RPMI7951 (cell line): ENCODE measurements around the gene BABAM2. TPM values are rescaled to one million over a fixed set of nuclear protein-coding genes. Genes with fewer than 3 reads are reported as not detected.

ENCODE experiments used
- DNase-seq: peaks from one replicate; pipeline ENCODE4 v3.0.0-alpha.2; 2012; ENCODE audit warnings: low read depth
- total RNA-seq: library from RNA; depleted of rRNA; stranded (reverse); fragments of >200 nt; shearing (Covaris generic); gene quantifications from 2 replicates; pipeline ENCODE4 v1.2.3, GENCODE V29; 2014

The BABAM2 gene
- total RNA-seq, 1 experiment from 2014 or later, result 54.7 TPM

DNA sequence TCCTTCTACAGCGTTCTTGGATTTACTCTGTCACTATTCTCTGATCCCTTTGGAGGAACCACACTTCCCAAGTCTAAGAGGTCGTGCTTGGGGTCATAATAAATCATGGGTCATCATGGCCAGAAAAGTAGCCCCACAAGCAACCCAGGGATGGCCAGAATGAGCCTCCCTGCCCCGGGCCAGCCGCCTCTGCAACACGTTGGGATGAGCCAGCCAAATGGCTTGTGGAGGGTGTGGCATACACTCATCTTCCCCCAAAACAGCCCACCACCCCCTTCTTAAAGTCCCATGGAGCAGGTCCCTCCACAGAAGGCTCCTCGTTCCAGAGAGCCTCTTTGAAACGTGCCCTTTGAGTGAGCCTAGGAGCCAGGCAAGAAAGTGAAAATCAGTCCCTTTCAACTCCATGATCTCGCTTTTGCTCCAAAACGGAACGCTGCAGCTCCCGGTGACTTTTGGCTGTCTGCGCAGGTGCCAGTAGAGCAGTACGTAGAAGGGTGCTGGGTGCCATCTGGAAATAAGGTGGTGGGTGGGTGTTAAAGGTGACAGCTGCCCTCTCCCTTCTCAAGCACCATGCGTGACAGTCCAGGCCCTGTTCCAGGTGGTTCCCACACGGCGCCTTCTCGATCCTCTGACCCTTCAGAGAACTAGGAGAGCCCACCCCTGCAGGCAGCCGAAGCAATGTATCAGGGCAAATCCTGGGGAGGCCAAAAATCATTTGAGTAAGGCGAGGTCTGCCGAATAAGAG lies 453.6 kb downstream of the BABAM2 start:
- no peak for DNase-seq

DNA sequence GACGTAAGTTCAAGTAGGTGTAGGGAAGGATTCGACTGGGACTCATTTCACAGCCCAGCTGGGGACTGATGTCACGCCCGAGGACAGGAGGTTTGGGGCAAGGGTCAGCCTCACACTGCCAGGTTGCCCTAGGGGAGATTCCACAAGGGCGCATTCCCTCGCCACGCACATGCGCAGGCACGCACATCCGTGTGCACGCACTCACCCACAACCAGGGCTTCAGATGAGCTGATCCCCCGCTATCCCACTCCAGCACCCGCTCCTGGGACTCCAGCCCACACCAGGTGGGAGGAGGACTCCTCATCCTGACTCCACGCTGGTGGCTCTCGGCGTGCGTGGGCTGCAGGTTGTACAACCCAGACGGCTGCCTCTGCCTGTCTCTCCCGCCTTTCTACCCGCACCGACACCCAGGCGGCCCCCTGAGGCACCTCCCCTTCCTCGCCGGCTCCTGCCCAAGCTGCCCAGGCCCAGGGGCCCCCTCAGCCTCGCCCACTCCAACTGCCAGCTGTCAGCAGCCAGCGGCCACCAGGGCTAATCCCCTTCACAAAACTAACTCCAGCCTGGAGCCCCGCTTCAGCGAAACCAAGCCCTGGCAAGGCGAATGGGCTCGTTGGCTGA lies 454.3 kb downstream of the BABAM2 start:
- no peak for DNase-seq

- DNase-seq, result no peak
Observed at GRCh38 chr2:28345619-28346018, 455.1 kb downstream of the BABAM2 start.

GRCh38 chr2:28346587-28346986 lies 456.1 kb downstream of the BABAM2 start:
- peak; percentile 65 for DNase-seq

DNA sequence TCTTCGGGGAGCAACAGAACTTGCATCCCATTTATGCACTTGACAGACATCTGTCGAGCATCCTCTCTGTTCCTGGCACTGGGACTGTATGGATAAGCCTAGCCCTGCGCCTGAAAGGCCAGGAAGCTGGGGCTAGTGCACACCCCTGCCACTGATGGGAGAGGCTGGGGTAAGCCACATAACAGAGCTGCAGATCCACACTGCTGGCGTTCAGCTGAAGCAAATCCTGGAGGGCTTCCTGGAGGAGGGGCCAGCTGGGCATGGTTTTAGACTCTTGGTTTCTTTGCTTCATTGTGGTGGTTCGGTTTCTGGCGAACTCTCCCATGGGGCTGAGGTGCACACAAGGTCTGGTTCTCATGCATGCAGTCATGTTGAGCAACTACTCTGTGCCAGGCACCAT lies 456.7 kb downstream of the BABAM2 start:
- DNase-seq, result no peak

GRCh38 chr2:28347596-28347995 lies 457.1 kb downstream of the BABAM2 start:
- no peak for DNase-seq

GRCh38 chr2:28348149-28348567 lies 457.6 kb downstream of the BABAM2 start:
- no peak for DNase-seq

- DNase-seq, result no peak
Observed at GRCh38 chr2:28348921-28349320, 458.4 kb downstream of the BABAM2 start.

GRCh38 chr2:28349546-28350165 lies 459.1 kb downstream of the BABAM2 start:
- no peak for DNase-seq

- DNase-seq, result no peak
Observed at GRCh38 chr2:28350196-28350595, 459.7 kb downstream of the BABAM2 start.

DNA sequence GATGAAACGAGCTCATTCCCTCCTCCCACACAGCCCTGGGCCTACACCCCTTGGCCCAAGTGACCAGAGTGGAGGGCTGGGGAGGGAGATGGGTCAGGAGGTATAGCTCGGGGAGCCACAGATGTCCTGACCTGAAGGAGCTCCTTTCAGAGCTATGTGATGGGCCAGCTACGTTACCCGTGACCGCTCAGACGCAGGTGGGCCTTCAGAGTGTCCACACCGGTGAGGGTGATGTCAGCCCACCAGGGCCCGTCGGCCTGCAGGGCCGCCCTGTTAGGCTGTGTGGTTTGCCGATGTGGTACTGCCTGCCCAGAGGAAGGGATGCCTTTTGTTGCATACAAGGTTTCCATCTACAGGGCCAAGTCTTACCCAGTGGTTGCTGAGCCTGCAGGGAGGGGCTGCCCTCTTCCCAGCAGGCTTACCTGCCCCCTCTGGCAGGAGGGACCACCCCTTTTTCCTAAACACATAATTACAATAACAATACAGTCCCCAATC lies 460.3 kb downstream of the BABAM2 start:
- no peak for DNase-seq

DNA sequence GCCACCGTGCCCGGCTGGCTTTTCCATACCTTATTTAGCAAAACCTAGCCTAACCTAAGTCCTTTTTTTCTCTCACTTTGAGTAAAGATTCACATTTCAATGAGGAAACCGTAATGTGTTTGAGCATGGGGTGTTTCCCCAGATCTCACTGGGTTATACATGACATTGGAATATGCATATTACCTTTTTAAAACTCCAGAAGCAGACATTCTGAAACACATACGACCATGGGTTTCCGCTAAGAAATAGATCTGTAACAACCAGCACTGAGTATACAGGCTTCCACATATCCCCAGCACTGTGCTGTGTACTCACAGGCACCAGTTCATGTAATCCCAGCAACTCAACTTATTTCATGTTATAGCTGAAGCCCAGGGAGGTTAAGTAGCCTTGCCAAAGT lies 461.1 kb downstream of the BABAM2 start:
- no peak for DNase-seq

DNA sequence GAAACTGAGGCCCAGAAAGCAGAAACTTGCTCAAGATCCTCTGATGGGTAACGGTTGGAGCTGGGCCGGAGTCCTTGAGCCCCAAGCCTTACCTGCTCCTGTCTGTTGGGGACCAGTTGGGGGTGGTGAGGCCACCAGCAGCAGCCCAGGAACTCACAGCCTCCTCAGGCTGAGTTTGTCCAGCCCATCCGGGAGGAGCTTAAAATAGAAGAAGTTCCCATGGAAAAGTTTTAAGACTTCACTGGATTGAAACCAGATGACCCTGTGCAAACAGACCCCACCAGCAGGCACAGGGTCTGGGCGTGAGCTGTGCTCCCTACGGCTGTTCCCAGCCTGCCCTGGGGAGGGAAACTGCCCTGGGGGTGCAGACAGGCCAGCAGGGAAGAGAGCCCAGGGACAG lies 461.6 kb downstream of the BABAM2 start:
- DNase-seq, result peak; percentile 25

DNA sequence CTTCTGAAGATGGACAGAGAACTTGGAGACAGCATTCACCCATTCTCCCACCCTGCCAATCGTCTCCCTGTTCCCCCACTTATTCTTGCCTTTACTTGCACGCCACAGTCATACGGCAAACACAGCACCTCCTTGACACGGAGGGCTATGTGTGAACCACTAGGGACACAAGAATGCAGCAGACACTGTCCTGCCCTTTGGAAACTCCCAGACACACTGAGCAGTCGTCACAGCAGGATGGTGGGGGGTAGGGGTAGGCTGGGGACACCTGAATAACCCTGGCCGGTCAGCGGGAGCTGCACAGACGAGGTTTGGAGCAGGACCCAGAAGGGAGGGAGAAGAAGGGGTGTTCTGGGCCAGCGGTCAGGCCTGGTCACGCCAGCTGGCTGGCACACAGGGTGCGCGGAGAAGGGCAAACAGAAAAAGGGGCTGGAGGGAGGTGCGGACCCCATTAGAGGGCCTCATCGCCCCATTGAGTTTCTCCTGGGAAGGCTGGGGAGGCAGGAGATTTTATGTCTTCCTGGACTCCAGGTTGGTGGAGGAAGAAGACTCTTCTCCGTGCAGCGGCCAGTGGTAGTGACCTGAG lies 462.2 kb downstream of the BABAM2 start:
- DNase-seq, result no peak

DNA sequence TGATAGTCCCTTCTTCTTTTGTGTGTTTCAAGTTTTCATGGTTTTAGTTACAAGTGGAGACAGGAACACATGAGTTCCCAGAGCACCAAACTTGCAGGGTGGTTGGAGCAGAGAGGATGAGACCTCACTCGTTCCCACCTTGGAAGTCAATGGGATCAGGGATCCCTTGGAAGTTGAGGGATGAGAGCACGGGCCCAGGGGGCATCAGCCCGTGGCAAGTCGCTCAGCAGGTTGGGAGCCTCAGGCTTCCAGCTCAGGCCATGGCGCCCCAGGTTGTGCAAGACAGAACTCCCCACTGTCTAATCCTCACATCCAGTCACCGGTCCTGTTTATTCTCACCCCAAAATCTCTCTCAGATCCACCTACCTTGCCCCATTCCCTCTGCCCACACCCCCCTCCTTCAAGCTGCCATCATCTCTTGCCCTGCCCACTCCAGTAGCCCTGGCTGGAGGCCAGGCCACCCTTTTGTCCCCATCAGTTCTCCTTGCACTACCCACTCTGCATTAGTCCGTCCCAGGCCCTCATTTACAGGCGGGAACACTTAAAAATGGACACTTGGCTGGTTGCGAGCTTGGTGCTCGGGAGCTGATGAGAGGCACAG lies 464.5 kb downstream of the BABAM2 start:
- DNase-seq, result no peak

DNA sequence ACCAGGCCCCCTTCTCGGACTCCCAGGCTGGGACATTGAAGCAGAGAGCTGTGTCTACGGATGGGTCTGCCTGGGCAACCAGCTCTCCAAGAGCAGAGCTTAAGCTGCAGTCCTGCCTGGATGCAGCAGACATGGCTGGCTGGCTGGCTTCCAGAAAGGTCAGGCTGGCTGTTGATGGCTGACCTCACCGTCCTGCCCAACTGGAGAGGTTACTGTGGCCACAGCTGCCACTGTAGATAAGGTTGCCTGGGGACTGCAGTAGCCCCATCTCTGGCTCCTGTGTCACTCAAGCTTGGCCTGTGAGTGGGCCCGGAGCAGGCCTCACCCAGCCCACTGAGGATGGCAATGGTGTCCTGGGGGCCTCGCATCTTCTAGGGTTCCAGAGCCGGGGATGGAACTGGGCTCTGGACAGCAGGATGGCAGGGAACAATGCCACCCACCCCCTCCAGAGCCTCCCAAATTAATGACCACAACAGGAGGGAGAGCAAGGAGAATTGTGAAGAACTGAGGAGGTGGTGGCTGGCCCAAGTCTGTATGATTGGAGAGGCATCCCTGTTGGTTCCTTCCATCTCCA lies 465.1 kb downstream of the BABAM2 start:
- peak; percentile 74 for DNase-seq

DNA sequence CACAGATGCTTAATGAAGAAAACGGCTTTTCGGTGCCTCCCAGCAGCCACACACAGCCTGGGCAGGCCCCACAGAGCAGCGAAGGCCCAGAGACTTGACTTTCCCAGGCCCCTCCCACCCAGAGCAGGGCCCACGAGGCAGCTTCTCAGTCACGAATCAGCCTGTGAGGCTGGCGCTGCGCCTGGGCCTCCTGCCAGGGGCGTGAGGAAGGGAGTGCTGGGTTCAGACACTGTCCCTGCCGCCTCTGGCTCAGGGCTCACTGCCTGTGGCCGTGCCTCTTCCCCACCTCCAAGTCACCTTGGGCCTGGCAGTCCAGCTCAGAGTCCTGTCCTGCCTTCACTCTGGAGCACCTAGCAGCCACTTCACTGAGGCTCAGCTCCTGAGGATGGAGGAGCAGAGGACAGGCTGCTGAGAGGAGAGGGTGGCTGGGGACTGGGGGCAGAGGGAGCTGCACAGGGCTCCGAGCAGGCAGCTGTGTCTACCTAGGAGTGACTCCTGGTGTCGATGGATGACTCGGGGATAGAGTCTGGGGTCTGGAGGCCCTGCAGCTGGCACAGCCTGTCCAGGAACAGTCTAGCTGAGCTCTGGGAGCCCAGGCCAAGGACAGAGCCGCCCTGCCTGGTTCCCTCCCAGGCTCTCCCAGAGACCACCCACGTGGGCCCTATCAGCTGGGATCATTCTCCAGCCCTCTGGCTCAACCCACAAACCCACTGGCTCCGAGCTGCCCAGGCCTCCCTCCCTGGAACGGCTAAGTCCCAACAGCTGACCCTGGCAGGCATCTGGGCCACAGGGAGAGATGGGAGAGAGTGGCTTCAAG lies 465.8 kb downstream of the BABAM2 start:
- DNase-seq, result peak; percentile 95

DNA sequence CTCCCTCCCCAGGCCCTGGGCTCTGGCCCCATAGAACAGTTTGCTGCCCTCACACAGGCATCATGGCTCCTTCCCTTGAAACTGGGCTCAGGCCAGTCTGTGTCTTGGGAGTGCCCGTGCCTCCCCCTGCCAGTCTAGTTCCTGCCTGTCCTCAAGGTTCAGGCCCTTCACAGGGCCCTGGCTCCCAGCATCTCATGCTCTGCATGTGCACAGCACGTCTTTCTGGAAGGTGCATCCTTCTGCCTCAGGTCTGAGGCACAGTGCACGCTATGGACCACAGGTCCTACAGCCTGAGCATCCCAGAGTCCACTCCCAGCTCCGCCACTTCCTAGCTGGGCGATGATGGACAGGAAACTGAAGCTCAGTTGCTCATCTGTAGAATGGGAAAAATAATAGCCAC lies 466.5 kb downstream of the BABAM2 start:
- peak; percentile 18 for DNase-seq

- peak; percentile 54 for DNase-seq
Observed at GRCh38 chr2:28357948-28358667, 467.6 kb downstream of the BABAM2 start.

DNA sequence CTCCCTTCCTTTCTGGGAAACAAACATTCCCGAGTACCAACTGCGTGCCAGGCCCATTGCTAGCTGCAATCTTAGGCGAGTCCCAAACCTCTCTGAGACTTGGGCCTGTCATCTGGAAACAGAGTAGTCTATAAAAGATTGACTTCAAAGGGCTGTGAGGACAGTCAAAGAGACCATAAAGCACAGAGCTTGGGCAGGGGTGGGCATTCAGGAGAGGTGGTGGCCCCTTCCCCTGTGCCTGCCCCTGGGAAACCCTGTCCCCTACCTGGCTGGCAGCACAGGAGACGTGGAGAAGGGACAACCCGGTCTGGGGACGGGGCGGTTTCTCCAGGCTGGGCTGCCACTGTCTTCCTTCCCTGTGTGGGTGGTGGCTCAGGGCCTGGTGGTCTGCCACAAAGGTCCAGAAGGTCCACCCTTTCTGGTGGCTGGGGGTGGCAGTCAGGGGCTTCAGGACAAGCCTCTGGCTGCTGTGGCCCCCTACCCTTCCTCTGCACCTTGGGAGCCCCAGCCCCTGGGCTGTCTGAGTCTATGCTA lies 468.2 kb downstream of the BABAM2 start:
- DNase-seq, result no peak
